Adrenal gland (tissue), 5 donors: ENCODE results near the gene CTSO.

Experiments used
- CTCF ChIP-seq, 6 experiments: fragments of 450-650 bp in 4 of 6; fragments of 200-600 bp in 2 of 6; sonication (generic) in 1 of 6; IDR thresholded peaks; 1 replicate in 5 of 6; 2 replicates in 1 of 6; pipeline versions ENCODE4 v1.5.1 to v1.8.0; 2016 to 2021; ENCODE audit warnings: antibody characterized with exemption in 6 of 6, mild to moderate bottlenecking in 2 of 6, moderate library complexity in 1 of 6
- POLR2A ChIP-seq, 2 donors: fragments of 450-650 bp; IDR thresholded peaks; one replicate each; pipeline ENCODE4 v1.6.1; 2017; ENCODE audit warnings: antibody characterized with exemption in 2 of 2, mild to moderate bottlenecking in 2 of 2, moderate library complexity in 1 of 2
- donor health status: DM: no; HTN: no; CAD: no.

- TF ChIP-seq CTCF (IDR thresholded peaks at IDR 0.05), result no peak
- no peak for TF ChIP-seq POLR2A (IDR thresholded peaks at IDR 0.05)
Observed at GRCh38 chr4:155878611-155879010, 75.1 kb downstream of the CTSO start.
